HG03175 (cell line): ENCODE results near the gene ERLEC1.
"Not testable (repeated sequence)": the region's sequence is repeated elsewhere in the genome, so short reads cannot be mapped to it uniquely, and the experiment has no call there.

Source experiments
- ATAC-seq: cut with Tn5 transposase; IDR thresholded peaks from one replicate; pipeline ENCODE4 v1.9.1; 2021; ENCODE audit warnings: mild to moderate bottlenecking, moderate library complexity; ENCODE audit not compliant: unreplicated experiment

ERLEC1 gene

GRCh38 chr2:53829273-53829979 lies 42.6 kb downstream of the ERLEC1 start:
- no peak for ATAC-seq

- not testable (repeated sequence) for ATAC-seq
Observed at GRCh38 chr2:53829980-53830290, 43.1 kb downstream of the ERLEC1 start.

GRCh38 chr2:53840580-53840979 lies 53.7 kb downstream of the ERLEC1 start:
- ATAC-seq, result no peak

- not testable (repeated sequence) for ATAC-seq
Observed at GRCh38 chr2:53841651-53842050, 54.8 kb downstream of the ERLEC1 start.

- ATAC-seq, result no peak
Observed at GRCh38 chr2:53842891-53843290, 56.0 kb downstream of the ERLEC1 start.

- no peak for ATAC-seq
Observed at GRCh38 chr2:53843595-53843994, 56.8 kb downstream of the ERLEC1 start.

- no peak for ATAC-seq
Observed at GRCh38 chr2:53848062-53848461, 61.2 kb downstream of the ERLEC1 start.

GRCh38 chr2:53851052-53851757 lies 64.4 kb downstream of the ERLEC1 start:
- not testable (repeated sequence) for ATAC-seq

- no peak for ATAC-seq
Observed at GRCh38 chr2:53852532-53852931, 65.7 kb downstream of the ERLEC1 start.

GRCh38 chr2:53854678-53855077 lies 67.8 kb downstream of the ERLEC1 start:
- ATAC-seq, result no peak

GRCh38 chr2:53856272-53856671 lies 69.4 kb downstream of the ERLEC1 start:
- ATAC-seq, result no peak

- ATAC-seq, result no peak
Observed at GRCh38 chr2:53859206-53860181, 72.7 kb downstream of the ERLEC1 start, which contains the start of gene GPR75. TSS of gene GPR75 (minus strand) at chr2:53859967. CDS start at chr2:53854756, 5,211 bp downstream.

- no peak for ATAC-seq
Observed at GRCh38 chr2:53861824-53862223, 75.0 kb downstream of the ERLEC1 start.

- ATAC-seq, result no peak
Observed at GRCh38 chr2:53863538-53864227, 76.8 kb downstream of the ERLEC1 start.

- no peak for ATAC-seq
Observed at GRCh38 chr2:53865264-53865663, 78.4 kb downstream of the ERLEC1 start.

- ATAC-seq, result no peak
Observed at GRCh38 chr2:53865962-53866361, 79.1 kb downstream of the ERLEC1 start.

GRCh38 chr2:53867169-53867568 lies 80.3 kb downstream of the ERLEC1 start:
- no peak for ATAC-seq

GRCh38 chr2:53867773-53868172 lies 80.9 kb downstream of the ERLEC1 start:
- no peak for ATAC-seq
